PC-9 (cell line): ENCODE data around the gene CDC42EP3. TPM values are rescaled to one million over a fixed set of nuclear protein-coding genes. Genes with fewer than 3 reads are reported as not detected.

Experiments used
- BruUV-seq: library from RNA; stranded (reverse); fragments of 400-500 nt; replicated peaks from 2 replicates; lab custom pipeline; 2021; lab: Mats Ljungman, UMichigan
- CTCF ChIA-PET: fragments of 300-600 bp; sonication (Branson Sonifier 250); formaldehyde crosslinking; loops from one replicate; lab custom pipeline; 2022; ENCODE audit warnings: antibody characterized with exemption; lab: Charles Lee
- POLR2A ChIA-PET: fragments of 300-600 bp; sonication (Branson Sonifier 250); formaldehyde crosslinking; loops from one replicate; lab custom pipeline; 2022; ENCODE audit warnings: antibody characterized with exemption; ENCODE audit not compliant: unreplicated experiment; lab: Charles Lee
- DNase-seq, 2 experiments: peaks; one replicate each; pipeline versions ENCODE4 v3.0.0 to v3.0.0-alpha.2; 2015 to 2022; ENCODE audit warnings: mixed read lengths in 1 of 2
- H2AFZ ChIP-seq: fragments of 200-600 bp; sonication (generic); 2 replicates; pipeline ENCODE4 v1.8.1; 2017; ENCODE audit warnings: antibody characterized with exemption
- H3F3A ChIP-seq: fragments of 200-600 bp; sonication (generic); 2 replicates; pipeline ENCODE4 v1.8.1; 2017; ENCODE audit warnings: antibody characterized with exemption, mild to moderate bottlenecking, low read depth; ENCODE audit not compliant: insufficient read depth
- H3K27ac ChIP-seq: fragments of 200-600 bp; sonication (generic); 2 replicates; pipeline ENCODE4 v1.6.1; 2016; ENCODE audit warnings: mixed run types
- H3K27me3 ChIP-seq: fragments of 200-600 bp; sonication (generic); 2 replicates; pipeline ENCODE4 v1.6.1; 2016; ENCODE audit warnings: low read depth, mixed run types; ENCODE audit not compliant: insufficient read depth
- H3K36me3 ChIP-seq: fragments of 200-600 bp; sonication (generic); 2 replicates; pipeline ENCODE4 v1.6.1; 2016; ENCODE audit warnings: low read depth, mixed run types
- H3K4me1 ChIP-seq: fragments of 200-600 bp; sonication (generic); replicated peaks from 2 replicates; pipeline ENCODE4 v1.6.1; 2016; ENCODE audit warnings: mixed run types; ENCODE audit not compliant: insufficient read depth
- H3K4me2 ChIP-seq: fragments of 200-600 bp; sonication (generic); 2 replicates; pipeline ENCODE4 v1.6.1; 2017; ENCODE audit warnings: mixed run types
- H3K4me3 ChIP-seq: fragments of 200-600 bp; sonication (generic); 2 replicates; pipeline ENCODE4 v1.6.1; 2016; ENCODE audit warnings: mixed run types
- H3K79me2 ChIP-seq: fragments of 200-600 bp; sonication (generic); 2 replicates; pipeline ENCODE4 v1.6.1; 2017; ENCODE audit warnings: low read depth, mixed run types
- H3K9me2 ChIP-seq: fragments of 200-600 bp; sonication (generic); 2 replicates; pipeline ENCODE4 v1.8.1; 2017; ENCODE audit warnings: mild to moderate bottlenecking; ENCODE audit not compliant: insufficient read depth
- H3K9me3 ChIP-seq: fragments of 200-600 bp; sonication (generic); 2 replicates; pipeline ENCODE4 v1.8.1; 2016; ENCODE audit warnings: low read depth; ENCODE audit not compliant: insufficient read depth
- H4K20me1 ChIP-seq: fragments of 200-600 bp; sonication (generic); 2 replicates; pipeline ENCODE4 v1.8.1; 2017; ENCODE audit not compliant: insufficient read depth
- EZH2 ChIP-seq: fragments of 200-600 bp; sonication (generic); IDR thresholded peaks from 2 replicates; pipeline ENCODE4 v1.8.0; 2017; ENCODE audit warnings: antibody characterized with exemption, low read depth
- intact Hi-C: fragments of 100-400 bp; cut with micrococcal nuclease; formaldehyde crosslinking; loops from one replicate; pipeline ENCODE4 v1.10.0; 2022; ENCODE audit not compliant: unreplicated experiment
- total RNA-seq: library from RNA; stranded (reverse); gene quantifications from 2 replicates; pipeline ENCODE4 v1.2.3, GENCODE V29; 2021
- TF ChIP-seq, protein P1 (sequence below): fragments of 200-600 bp; sonication (generic); conservative IDR thresholded peaks from 2 replicates; pipeline ENCODE4 v1.6.1; 2017; ENCODE audit warnings: mixed run types, antibody characterized with exemption, mild to moderate bottlenecking, moderate library complexity

The CDC42EP3 gene
- total RNA-seq, 1 experiment from 2014 or later = 54.1 TPM

DNA sequence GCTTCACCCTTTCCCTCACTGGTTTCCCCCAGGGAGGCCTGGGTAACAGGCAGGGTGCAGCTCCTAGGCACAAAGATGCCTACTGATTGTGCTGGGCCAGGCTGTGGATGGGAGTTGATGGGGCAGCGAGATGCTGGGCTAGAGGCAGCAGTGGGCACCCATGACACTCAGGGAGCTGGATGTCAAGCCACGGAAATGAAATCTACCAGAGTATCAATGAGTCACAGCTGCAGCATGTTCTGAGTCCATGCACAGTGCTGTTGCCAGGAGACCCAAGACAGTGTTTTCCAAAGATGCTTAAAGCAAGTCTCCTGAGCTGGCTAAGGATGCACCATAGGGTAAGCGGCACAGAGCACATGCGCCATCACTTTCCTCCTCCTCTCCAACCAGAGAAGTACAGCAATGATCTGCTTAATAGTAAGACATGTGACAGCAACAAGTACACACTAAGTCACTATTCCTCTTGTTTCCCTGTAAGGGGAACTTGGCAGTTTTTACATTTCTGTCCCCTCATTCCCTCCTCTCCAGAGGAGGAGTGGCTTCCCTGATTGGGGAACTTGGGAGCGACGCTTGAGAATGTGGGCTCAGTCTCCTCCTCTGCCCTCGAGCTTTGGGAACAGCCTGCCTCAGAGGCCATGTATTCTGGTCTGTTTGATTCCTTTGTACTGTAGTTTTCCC lies 57.2 kb downstream of the CDC42EP3 start:
- Histone ChIP-seq H3F3A (no peaks in the 10 kb centered on the region), H3K27ac (no peak overlapping the region), H3K36me3 (no peaks in the 10 kb centered on the region), H3K9me3 (no peaks in the 10 kb centered on the region), H3K79me2 (no peaks in the 10 kb centered on the region), H4K20me1 (no peaks in the 10 kb centered on the region), H2AFZ (no peak overlapping the region), H3K4me3 (no peak overlapping the region), H3K4me1 (no peaks in the 10 kb centered on the region), H3K4me2 (no peak overlapping the region), H3K9me2 (no peaks in the 10 kb centered on the region), H3K27me3 (no peaks in the 10 kb centered on the region)
- BruUV-seq = no TSS peak
- no peak for DNase-seq
- TF ChIP-seq EZH2 = no peak
- TF ChIP-seq, protein P1, sequence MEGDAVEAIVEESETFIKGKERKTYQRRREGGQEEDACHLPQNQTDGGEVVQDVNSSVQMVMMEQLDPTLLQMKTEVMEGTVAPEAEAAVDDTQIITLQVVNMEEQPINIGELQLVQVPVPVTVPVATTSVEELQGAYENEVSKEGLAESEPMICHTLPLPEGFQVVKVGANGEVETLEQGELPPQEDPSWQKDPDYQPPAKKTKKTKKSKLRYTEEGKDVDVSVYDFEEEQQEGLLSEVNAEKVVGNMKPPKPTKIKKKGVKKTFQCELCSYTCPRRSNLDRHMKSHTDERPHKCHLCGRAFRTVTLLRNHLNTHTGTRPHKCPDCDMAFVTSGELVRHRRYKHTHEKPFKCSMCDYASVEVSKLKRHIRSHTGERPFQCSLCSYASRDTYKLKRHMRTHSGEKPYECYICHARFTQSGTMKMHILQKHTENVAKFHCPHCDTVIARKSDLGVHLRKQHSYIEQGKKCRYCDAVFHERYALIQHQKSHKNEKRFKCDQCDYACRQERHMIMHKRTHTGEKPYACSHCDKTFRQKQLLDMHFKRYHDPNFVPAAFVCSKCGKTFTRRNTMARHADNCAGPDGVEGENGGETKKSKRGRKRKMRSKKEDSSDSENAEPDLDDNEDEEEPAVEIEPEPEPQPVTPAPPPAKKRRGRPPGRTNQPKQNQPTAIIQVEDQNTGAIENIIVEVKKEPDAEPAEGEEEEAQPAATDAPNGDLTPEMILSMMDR = no peak
- CTCF ChIA-PET = no interaction called here
- POLR2A ChIA-PET = no interaction called here
- intact Hi-C loops = no loop called here

DNA sequence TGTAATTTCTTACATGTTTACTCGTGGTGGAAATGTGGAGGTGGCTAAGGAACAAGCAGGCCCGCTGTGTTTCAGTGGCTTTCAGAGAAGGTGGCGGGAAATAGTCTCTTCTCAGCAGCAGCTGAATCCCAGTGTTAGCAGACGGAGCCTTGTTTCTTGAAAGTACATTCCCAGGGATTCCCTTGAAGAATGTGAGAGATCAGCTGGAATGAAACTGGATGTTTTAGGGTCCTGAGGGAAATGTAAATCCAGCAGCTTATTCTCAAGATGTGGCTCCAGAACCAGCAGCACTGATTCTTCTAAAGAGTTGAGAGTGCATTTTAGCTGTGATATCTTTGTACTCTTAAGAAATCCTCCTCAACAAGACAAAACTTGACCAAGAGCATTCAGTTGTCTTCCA lies 59.1 kb downstream of the CDC42EP3 start:
- Histone ChIP-seq H3K27ac (no peak overlapping the region), H3K4me1 (no peaks in the 10 kb centered on the region), H3K4me2 (no peak overlapping the region), H3K4me3 (no peak overlapping the region), H3K36me3 (no peaks in the 10 kb centered on the region), H3K79me2 (no peaks in the 10 kb centered on the region), H3F3A (no peaks in the 10 kb centered on the region), H3K9me3 (no peaks in the 10 kb centered on the region), H2AFZ (no peak overlapping the region), H4K20me1 (no peaks in the 10 kb centered on the region), H3K9me2 (no peaks in the 10 kb centered on the region), H3K27me3 (no peaks in the 10 kb centered on the region)
- no peak for DNase-seq
- intact Hi-C loops = no loop called here
- POLR2A ChIA-PET = interaction anchor here (0.6 kb wide), 1 partner anchor 73 kb away, joined by 6 read pairs; no protein-coding TSS in a partner anchor
- no TSS peak for BruUV-seq
- CTCF ChIA-PET = no interaction called here
- TF ChIP-seq, protein P1 = no peak

DNA sequence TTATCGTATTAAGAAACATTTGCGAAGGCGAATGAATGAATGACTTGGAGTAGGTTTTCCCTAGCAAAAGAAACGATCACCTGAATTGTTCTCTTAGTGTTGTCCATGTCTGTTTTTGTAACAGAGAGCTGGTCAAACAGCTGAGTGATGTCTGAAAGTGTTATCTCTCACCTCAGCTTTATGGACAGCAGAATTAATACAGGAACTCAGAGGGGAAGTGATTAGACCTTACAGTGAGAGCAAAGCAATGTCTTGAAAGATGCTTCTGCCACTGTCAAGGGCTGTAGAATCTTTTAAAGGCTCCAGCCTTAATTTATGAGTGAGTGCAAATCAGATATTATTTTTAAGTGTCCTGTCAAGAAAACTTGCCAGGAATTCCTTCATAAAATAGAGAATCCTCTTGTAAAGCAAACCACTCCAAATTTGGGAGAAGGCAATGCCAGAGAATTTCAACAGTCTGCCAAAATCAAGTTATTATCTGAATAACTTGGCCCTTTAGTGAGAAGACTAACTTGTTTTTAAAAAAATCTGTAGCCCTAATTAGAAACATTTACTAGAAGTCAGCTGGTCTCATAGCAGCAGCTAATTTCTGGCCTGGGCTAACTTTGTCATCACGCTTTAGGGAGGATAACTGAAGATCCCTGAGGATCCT lies 60.7 kb downstream of the CDC42EP3 start:
- TF ChIP-seq, protein P1 = no peak
- TF ChIP-seq EZH2 = no peak
- H3K27me3 ChIP-seq = no peaks in the 10 kb centered on the region
- peaks cover 9% of the 10 kb centered on the region for H3K9me3 ChIP-seq
- no peaks in the 10 kb centered on the region for H4K20me1 ChIP-seq
- ChIA-PET POLR2A (interaction anchor here (0.6 kb wide), 1 partner anchor 27 kb away, joined by 15 read pairs; no protein-coding TSS in a partner anchor), CTCF (no interaction called here)
- no peak overlapping the region for H3K27ac ChIP-seq
- no peak overlapping the region for H3K4me3 ChIP-seq
- no peak overlapping the region for H3K4me2 ChIP-seq
- H3K9me2 ChIP-seq = no peaks in the 10 kb centered on the region
- BruUV-seq = no TSS peak
- no peaks in the 10 kb centered on the region for H3K4me1 ChIP-seq
- intact Hi-C loops = no loop called here
- H3F3A ChIP-seq = no peaks in the 10 kb centered on the region
- H3K36me3 ChIP-seq = no peaks in the 10 kb centered on the region
- H3K79me2 ChIP-seq = no peaks in the 10 kb centered on the region
- DNase-seq = no peak
- H2AFZ ChIP-seq = no peak overlapping the region
